Measurements from ENCODE around the gene YOD1.

The YOD1 gene

DNA sequence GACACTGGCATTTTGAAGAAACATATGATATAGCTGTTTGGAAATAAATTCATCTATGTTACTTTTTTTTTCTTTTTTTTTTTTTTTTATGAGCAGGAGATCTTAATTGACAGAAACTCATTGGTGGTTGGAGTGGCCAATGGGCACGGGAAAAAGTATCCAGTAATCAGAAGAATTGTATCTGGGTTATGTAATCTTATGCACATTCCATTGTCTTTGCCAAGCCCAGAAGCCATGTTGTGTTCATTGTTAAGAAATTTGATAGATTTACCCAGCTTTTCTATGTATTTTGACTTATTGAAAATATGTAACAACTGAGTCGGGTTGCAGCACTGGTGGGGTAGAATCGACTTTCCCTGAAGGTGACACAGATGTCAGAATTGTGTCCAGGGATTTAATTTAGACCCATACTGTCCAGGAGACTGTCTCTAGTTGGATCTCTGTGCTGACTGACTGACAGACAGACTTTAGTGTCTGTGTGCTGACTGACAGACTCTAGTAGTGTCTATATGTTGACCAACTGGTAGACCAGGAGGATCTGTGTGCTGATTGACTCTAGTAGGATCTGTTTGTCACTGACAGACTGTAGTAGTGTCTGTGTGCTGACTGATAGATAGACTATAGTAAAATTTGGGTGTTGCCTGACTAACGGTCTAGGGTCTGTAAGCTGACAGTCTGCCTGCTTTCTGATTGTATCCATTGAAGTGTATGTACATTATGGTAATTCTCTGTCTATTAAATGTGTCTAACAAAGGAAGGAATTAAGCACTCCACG is 25.4 kb upstream of the YOD1 start:
- TF ChIP-seq, protein P1, sequence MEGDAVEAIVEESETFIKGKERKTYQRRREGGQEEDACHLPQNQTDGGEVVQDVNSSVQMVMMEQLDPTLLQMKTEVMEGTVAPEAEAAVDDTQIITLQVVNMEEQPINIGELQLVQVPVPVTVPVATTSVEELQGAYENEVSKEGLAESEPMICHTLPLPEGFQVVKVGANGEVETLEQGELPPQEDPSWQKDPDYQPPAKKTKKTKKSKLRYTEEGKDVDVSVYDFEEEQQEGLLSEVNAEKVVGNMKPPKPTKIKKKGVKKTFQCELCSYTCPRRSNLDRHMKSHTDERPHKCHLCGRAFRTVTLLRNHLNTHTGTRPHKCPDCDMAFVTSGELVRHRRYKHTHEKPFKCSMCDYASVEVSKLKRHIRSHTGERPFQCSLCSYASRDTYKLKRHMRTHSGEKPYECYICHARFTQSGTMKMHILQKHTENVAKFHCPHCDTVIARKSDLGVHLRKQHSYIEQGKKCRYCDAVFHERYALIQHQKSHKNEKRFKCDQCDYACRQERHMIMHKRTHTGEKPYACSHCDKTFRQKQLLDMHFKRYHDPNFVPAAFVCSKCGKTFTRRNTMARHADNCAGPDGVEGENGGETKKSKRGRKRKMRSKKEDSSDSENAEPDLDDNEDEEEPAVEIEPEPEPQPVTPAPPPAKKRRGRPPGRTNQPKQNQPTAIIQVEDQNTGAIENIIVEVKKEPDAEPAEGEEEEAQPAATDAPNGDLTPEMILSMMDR (IDR thresholded peaks at IDR 0.05; ENCODE audit: low read depth, low read length): no peak
- TF ChIP-seq EZH2phosphoT487 (IDR thresholded peaks at IDR 0.05; ENCODE audit: low read depth): no peak
- Histone ChIP-seq H3K27ac (ENCODE audit: low read length) (no peak overlapping the region), H3K36me3 (replicated peaks; ENCODE audit: low read depth, low read length) (peaks cover 10% of the 10 kb centered on the region), H3K79me2 (ENCODE audit: low read length) (no peaks in the 10 kb centered on the region), H3K4me3 (ENCODE audit: low read length) (no peak overlapping the region), H3K4me1 (ENCODE audit: low read length) (no peaks in the 10 kb centered on the region), H3K9me3 (ENCODE audit: insufficient read depth, low read length) (no peaks in the 10 kb centered on the region), H2AFZ (ENCODE audit: low read depth, low read length) (no peak overlapping the region), H3K4me2 (ENCODE audit: low read length) (no peak overlapping the region), H3K27me3 (ENCODE audit: low read depth, low read length) (no peaks in the 10 kb centered on the region), H4K20me1 (ENCODE audit: insufficient read depth, low read length) (no peaks in the 10 kb centered on the region), H3K9ac (ENCODE audit: low read length) (no peak overlapping the region)

DNA sequence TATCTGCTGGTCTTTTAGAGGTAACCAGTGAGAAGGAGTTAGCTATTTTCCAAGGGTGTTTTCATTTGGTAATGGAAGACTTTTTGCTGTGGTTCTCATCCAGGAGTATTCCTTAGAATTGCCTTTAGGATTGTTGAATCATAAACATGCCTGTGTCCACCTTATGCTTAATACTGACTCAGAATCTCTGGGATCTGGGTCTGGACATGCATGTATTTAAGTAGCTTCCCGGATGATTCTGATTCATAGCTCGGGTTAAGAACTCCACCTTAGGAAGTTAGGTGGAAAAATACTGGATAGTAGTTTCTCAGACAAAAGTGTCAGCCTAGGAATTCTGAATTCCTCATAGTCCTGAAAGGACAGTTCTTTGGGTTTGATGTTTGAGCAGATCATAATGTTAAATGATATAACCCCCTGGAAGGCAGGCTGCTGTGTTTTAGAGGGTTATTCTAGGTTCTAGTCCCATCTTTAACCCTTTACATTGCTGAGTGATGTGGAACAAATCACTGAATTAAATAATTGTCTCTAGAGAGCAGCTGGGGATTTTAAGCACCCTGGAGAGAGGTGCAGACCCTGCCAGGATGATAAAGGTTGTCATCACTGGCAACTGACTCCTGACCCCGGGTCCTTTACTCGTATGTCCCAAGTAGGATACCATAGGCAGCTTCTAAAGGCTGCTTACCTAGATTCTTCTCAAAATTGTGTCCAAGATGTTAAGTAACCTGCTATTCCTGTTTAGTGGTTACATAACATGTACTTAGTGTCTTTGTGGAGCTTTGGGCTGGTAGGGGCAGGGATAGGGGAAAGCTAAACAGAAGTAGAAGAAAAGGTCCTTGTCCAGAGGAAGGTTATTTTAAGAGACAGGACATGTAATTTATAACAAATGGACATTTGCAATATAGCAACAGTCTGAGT is 23.2 kb upstream of the YOD1 start:
- Histone ChIP-seq H3K4me3 (ENCODE audit: low read length) (no peak overlapping the region), H3K4me2 (ENCODE audit: low read length) (no peak overlapping the region), H3K9ac (ENCODE audit: low read length) (no peak overlapping the region), H3K27me3 (ENCODE audit: low read depth, low read length) (no peaks in the 10 kb centered on the region), H3K27ac (ENCODE audit: low read length) (no peak overlapping the region), H3K79me2 (ENCODE audit: low read length) (no peaks in the 10 kb centered on the region), H4K20me1 (ENCODE audit: insufficient read depth, low read length) (no peaks in the 10 kb centered on the region), H2AFZ (ENCODE audit: low read depth, low read length) (no peak overlapping the region), H3K9me3 (ENCODE audit: insufficient read depth, low read length) (no peaks in the 10 kb centered on the region), H3K36me3 (replicated peaks; ENCODE audit: low read depth, low read length) (peaks cover 15% of the 10 kb centered on the region), H3K4me1 (ENCODE audit: low read length) (peaks cover 14% of the 10 kb centered on the region)
- TF ChIP-seq, protein P1 (IDR thresholded peaks at IDR 0.05; ENCODE audit: low read depth, low read length): no peak
- no peak for TF ChIP-seq EZH2phosphoT487 (IDR thresholded peaks at IDR 0.05; ENCODE audit: low read depth)

DNA sequence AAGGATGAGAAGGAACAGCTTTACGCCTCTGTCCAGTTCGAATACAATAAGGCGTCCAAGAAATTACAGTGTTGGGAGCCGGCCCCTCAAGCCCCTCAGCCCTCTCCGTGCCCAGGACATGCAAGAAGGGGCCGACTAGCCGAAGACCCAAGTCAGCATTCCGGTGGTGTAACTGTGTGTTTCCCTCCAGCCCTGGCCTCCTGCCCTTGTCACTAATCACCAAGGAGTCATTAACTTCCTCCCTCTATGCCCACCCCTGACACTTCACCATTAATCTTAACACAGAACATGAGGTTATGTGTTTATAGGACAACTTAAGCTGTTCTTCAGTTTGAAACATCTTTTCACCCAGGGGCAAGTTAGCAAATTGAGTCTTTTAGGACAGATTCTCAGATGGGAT is 21.2 kb upstream of the YOD1 start:
- Histone ChIP-seq H3K27ac (ENCODE audit: low read length) (no peak overlapping the region), H3K4me1 (ENCODE audit: low read length) (peaks cover 14% of the 10 kb centered on the region), H3K36me3 (replicated peaks; ENCODE audit: low read depth, low read length) (peaks cover 22% of the 10 kb centered on the region), H2AFZ (ENCODE audit: low read depth, low read length) (no peak overlapping the region), H4K20me1 (ENCODE audit: insufficient read depth, low read length) (no peaks in the 10 kb centered on the region), H3K9ac (ENCODE audit: low read length) (no peak overlapping the region), H3K4me3 (ENCODE audit: low read length) (no peak overlapping the region), H3K4me2 (ENCODE audit: low read length) (no peak overlapping the region), H3K79me2 (ENCODE audit: low read length) (no peaks in the 10 kb centered on the region), H3K9me3 (ENCODE audit: insufficient read depth, low read length) (no peaks in the 10 kb centered on the region), H3K27me3 (ENCODE audit: low read depth, low read length) (no peaks in the 10 kb centered on the region)
- TF ChIP-seq, protein P1 (IDR thresholded peaks at IDR 0.05; ENCODE audit: low read depth, low read length): no peak
- no peak for TF ChIP-seq EZH2phosphoT487 (IDR thresholded peaks at IDR 0.05; ENCODE audit: low read depth)

DNA sequence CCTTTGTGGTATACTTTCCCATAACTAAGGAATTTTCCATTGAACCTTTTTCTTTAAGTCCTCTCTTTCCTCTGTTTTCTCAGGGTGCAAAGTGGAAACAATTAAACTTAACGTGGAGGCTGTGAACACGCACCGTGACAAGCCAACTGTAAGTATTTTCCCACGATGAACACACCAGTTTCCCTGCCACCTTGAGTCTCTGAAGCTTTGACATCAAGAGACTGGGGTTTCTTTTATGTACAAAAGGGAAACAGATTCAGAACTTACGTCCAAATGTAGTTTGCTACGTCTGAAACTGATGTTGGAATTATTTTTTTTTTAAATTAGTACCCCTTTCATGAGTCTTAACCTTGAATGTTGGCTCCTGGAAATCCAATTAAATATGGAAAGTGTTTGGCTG is 20.4 kb upstream of the YOD1 start:
- no peaks in the 10 kb centered on the region for H3K27me3 ChIP-seq (ENCODE audit: low read depth, low read length)
- no peak for TF ChIP-seq EZH2phosphoT487 (IDR thresholded peaks at IDR 0.05; ENCODE audit: low read depth)
- TF ChIP-seq, protein P1 (IDR thresholded peaks at IDR 0.05; ENCODE audit: low read depth, low read length): no peak
- no peak overlapping the region for H2AFZ ChIP-seq (ENCODE audit: low read depth, low read length)
- H3K36me3 ChIP-seq (replicated peaks; ENCODE audit: low read depth, low read length): peaks cover 22% of the 10 kb centered on the region
- H3K4me2 ChIP-seq (ENCODE audit: low read length): no peak overlapping the region
- H3K4me3 ChIP-seq (ENCODE audit: low read length): no peak overlapping the region
- H3K79me2 ChIP-seq (ENCODE audit: low read length): no peaks in the 10 kb centered on the region
- H3K4me1 ChIP-seq (ENCODE audit: low read length): peaks cover 14% of the 10 kb centered on the region
- no peaks in the 10 kb centered on the region for H3K9me3 ChIP-seq (ENCODE audit: insufficient read depth, low read length)
- no peaks in the 10 kb centered on the region for H4K20me1 ChIP-seq (ENCODE audit: insufficient read depth, low read length)
- H3K27ac ChIP-seq (ENCODE audit: low read length): no peak overlapping the region
- H3K9ac ChIP-seq (ENCODE audit: low read length): no peak overlapping the region

Measured in OCI-LY3 (cell line).